Neuronal stem cell (in vitro differentiated cells): ENCODE data around the gene PTPN12.
"Not testable (repeated sequence)": the region's sequence is repeated elsewhere in the genome, so short reads cannot be mapped to it uniquely, and the experiment has no call there.

ENCODE experiments used
- DNase-seq: peaks from one replicate; pipeline ENCODE4 v3.0.0-alpha.2; 2013; ENCODE audit warnings: low spot score
- H2AFZ ChIP-seq: one replicate; pipeline ENCODE4 v1.6.1; 2013; ENCODE audit warnings: mild to moderate bottlenecking, low read length, inconsistent platforms
- H2AK5ac ChIP-seq: 2 replicates; pipeline ENCODE4 v1.6.1; 2013; ENCODE audit warnings: low read depth, mild to moderate bottlenecking, inconsistent platforms, low read length, moderate library complexity, mixed read lengths
- H2BK120ac ChIP-seq: 2 replicates; pipeline ENCODE4 v1.6.1; 2013; ENCODE audit warnings: low read depth, mild to moderate bottlenecking, inconsistent platforms, low read length, moderate library complexity, mixed read lengths
- H2BK12ac ChIP-seq: one replicate; pipeline ENCODE4 v1.6.1; 2013; ENCODE audit warnings: low read length, inconsistent platforms
- H2BK15ac ChIP-seq: 2 replicates; pipeline ENCODE4 v1.6.1; 2013; ENCODE audit warnings: mild to moderate bottlenecking, low read length, inconsistent platforms, mixed read lengths
- H2BK5ac ChIP-seq: one replicate; pipeline ENCODE4 v1.6.1; 2013; ENCODE audit warnings: inconsistent platforms, mild to moderate bottlenecking, low read length, moderate library complexity
- H3K14ac ChIP-seq: one replicate; pipeline ENCODE4 v1.6.1; 2013; ENCODE audit warnings: low read length, inconsistent platforms
- H3K18ac ChIP-seq: 2 replicates; pipeline ENCODE4 v1.6.1; 2013; ENCODE audit warnings: low read length, inconsistent platforms
- H3K23ac ChIP-seq: 2 replicates; pipeline ENCODE4 v1.6.1; 2013; ENCODE audit warnings: low read depth, mild to moderate bottlenecking, mixed read lengths, low read length, inconsistent platforms; ENCODE audit not compliant: poor library complexity
- H3K27ac ChIP-seq: replicated peaks from 3 replicates; pipeline ENCODE4 v1.5.1; 2013; ENCODE audit warnings: low read length, inconsistent platforms
- H3K27me3 ChIP-seq, 3 experiments: 2 replicates each; pipeline ENCODE4 v1.6.1; 2013; ENCODE audit warnings: low read length in 3 of 3, mild to moderate bottlenecking in 2 of 3, inconsistent platforms in 1 of 3, low read depth in 1 of 3, mixed read lengths in 1 of 3, moderate library complexity in 1 of 3; ENCODE audit not compliant: control insufficient read depth in 3 of 3, insufficient read depth in 3 of 3
- H3K36me3 ChIP-seq, 2 donors: replicated peaks in 1 of 2; 2 replicates each; pipeline ENCODE4 v1.6.1; 2013; ENCODE audit warnings: low read length in 2 of 2; ENCODE audit not compliant: control insufficient read depth in 2 of 2, insufficient read depth in 2 of 2
- H3K4ac ChIP-seq: 2 replicates; pipeline ENCODE4 v1.6.1; 2013; ENCODE audit warnings: inconsistent platforms, mild to moderate bottlenecking, low read length, moderate library complexity
- H3K4me1 ChIP-seq, 2 donors: 1 replicate in 1 of 2; 2 replicates in 1 of 2; pipeline ENCODE4 v1.6.1; 2013; ENCODE audit warnings: low read length in 2 of 2, low read depth in 1 of 2; ENCODE audit not compliant: control insufficient read depth in 2 of 2, insufficient read depth in 1 of 2
- H3K4me2 ChIP-seq: one replicate; pipeline ENCODE4 v1.6.1; 2013; ENCODE audit warnings: mild to moderate bottlenecking, low read length, inconsistent platforms; ENCODE audit not compliant: insufficient read depth, poor library complexity, severe bottlenecking
- H3K4me3 ChIP-seq, 2 donors: 2 replicates each; pipeline ENCODE4 v1.5.1; 2013; ENCODE audit warnings: low read length in 2 of 2, mild to moderate bottlenecking in 2 of 2, inconsistent platforms in 1 of 2, moderate library complexity in 1 of 2
- H3K79me1 ChIP-seq: one replicate; pipeline ENCODE4 v1.6.1; 2013; ENCODE audit warnings: low read depth, mild to moderate bottlenecking, inconsistent platforms, low read length, moderate library complexity
- H3K9ac ChIP-seq: one replicate; pipeline ENCODE4 v1.6.1; 2013; ENCODE audit warnings: mild to moderate bottlenecking, low read depth, low read length, inconsistent platforms; ENCODE audit not compliant: poor library complexity
- H3K9me3 ChIP-seq, 2 donors: replicated peaks in 1 of 2; 2 replicates each; pipeline versions ENCODE3 to v1.6.1; 2013; ENCODE audit warnings: low read length in 2 of 2, mild to moderate bottlenecking in 2 of 2, inconsistent platforms in 1 of 2, low read depth in 1 of 2, mixed read lengths in 1 of 2, moderate library complexity in 1 of 2; ENCODE audit not compliant: control insufficient read depth in 2 of 2, insufficient read depth in 1 of 2
- H4K8ac ChIP-seq: one replicate; pipeline ENCODE4 v1.6.1; 2013; ENCODE audit warnings: low read depth, mild to moderate bottlenecking, inconsistent platforms, low read length, moderate library complexity
- H4K91ac ChIP-seq: one replicate; pipeline ENCODE4 v1.6.1; 2013; ENCODE audit warnings: low read length, low read depth, mild to moderate bottlenecking, inconsistent platforms; ENCODE audit not compliant: poor library complexity
- whole genome bisulfite sequencing, 2 donors: extraction: QIAGEN DNeasy Blood & Tissue Kit; methylation state at CpG; one replicate each; pipeline ENCODE4 v1.1.7; 2013; ENCODE audit warnings: missing lambda C conversion rate in 2 of 2, mixed read lengths in 1 of 2; ENCODE audit not compliant: insufficient read length in 2 of 2, insufficient replicate concordance in 1 of 2; ENCODE audit errors: extremely low coverage in 2 of 2; 5-methylcytosine and 5-hydroxymethylcytosine counted together

Gene PTPN12

GRCh38 chr7:77532247-77532646, 4.8 kb upstream of the PTPN12 start:
- H4K8ac ChIP-seq, result no peak overlapping the region
- no peak overlapping the region for H2AFZ ChIP-seq
- H3K14ac ChIP-seq, result no peak overlapping the region
- no peak overlapping the region for H3K4me2 ChIP-seq
- no peaks in the 10 kb centered on the region for H3K79me1 ChIP-seq
- H4K91ac ChIP-seq, result no peak overlapping the region
- no peak for DNase-seq
- H2BK120ac ChIP-seq, result no peak overlapping the region
- no peak overlapping the region for H3K23ac ChIP-seq
- no peak overlapping the region for H3K4me3 ChIP-seq
- no peak overlapping the region for H3K9ac ChIP-seq
- peaks cover 0 to 12% of the 10 kb centered on the region in 2 donors for H3K9me3 ChIP-seq
- H3K36me3 ChIP-seq, result no peaks in the 10 kb centered on the region
- H2BK15ac ChIP-seq, result no peak overlapping the region
- no peak overlapping the region for H3K4ac ChIP-seq
- no peaks in the 10 kb centered on the region for H3K27me3 ChIP-seq
- no peak overlapping the region for H2AK5ac ChIP-seq
- no peak overlapping the region for H2BK5ac ChIP-seq
- peaks cover 0 to 6% of the 10 kb centered on the region in 2 donors for H3K4me1 ChIP-seq
- H2BK12ac ChIP-seq, result no peak overlapping the region
- WGBS, 2 donors, result 100% methylated on average over 1 of the region's 5 CpGs; no CpG with 5 or more reads in 1 of the 2 donors
- H3K18ac ChIP-seq, result no peak overlapping the region
- H3K27ac ChIP-seq, result no peak overlapping the region

GRCh38 chr7:77532732-77533131, 4.4 kb upstream of the PTPN12 start:
- not testable (repeated sequence) for H4K8ac ChIP-seq, H3K36me3 ChIP-seq, H3K4me2 ChIP-seq, DNase-seq, H3K79me1 ChIP-seq, H2AK5ac ChIP-seq, H3K4me3 ChIP-seq, H2AFZ ChIP-seq, H4K91ac ChIP-seq, H3K9ac ChIP-seq, H3K4ac ChIP-seq, H3K27me3 ChIP-seq, H3K4me1 ChIP-seq, H2BK12ac ChIP-seq, H3K27ac ChIP-seq, H3K14ac ChIP-seq, H2BK15ac ChIP-seq, H3K23ac ChIP-seq, H2BK5ac ChIP-seq, H2BK120ac ChIP-seq, H3K18ac ChIP-seq
- H3K9me3 ChIP-seq, result peaks cover 0 to 12% of the 10 kb centered on the region in 2 donors
- WGBS, 2 donors, result no CpG with 5 or more reads among the region's 3 CpGs

- not testable (repeated sequence) for H2AFZ ChIP-seq, H3K36me3 ChIP-seq, H3K14ac ChIP-seq, H2BK12ac ChIP-seq, H3K4me2 ChIP-seq, H3K4me1 ChIP-seq, H2BK5ac ChIP-seq, H3K79me1 ChIP-seq, H2BK120ac ChIP-seq, H3K27me3 ChIP-seq, H3K4ac ChIP-seq, H2AK5ac ChIP-seq, H4K91ac ChIP-seq, DNase-seq, H2BK15ac ChIP-seq, H3K4me3 ChIP-seq, H3K27ac ChIP-seq, H3K9ac ChIP-seq, H3K18ac ChIP-seq, H3K23ac ChIP-seq, H4K8ac ChIP-seq
- WGBS, 2 donors, result no CpG with 5 or more reads among the region's 31 CpGs
- peaks cover 0 to 12% of the 10 kb centered on the region in 2 donors for H3K9me3 ChIP-seq
Observed at GRCh38 chr7:77534046-77534445, 3.0 kb upstream of the PTPN12 start.

GRCh38 chr7:77536017-77536412, 1.1 kb upstream of the PTPN12 start:
- Histone ChIP-seq H2BK12ac (no peak overlapping the region), H2AFZ (peak overlapping the region; percentile 87), H3K4me1 (peaks cover 3 to 9% of the 10 kb centered on the region in 2 donors), H4K8ac (no peak overlapping the region), H3K9ac (peak overlapping the region; percentile 93), H2BK15ac (no peak overlapping the region), H3K23ac (no peak overlapping the region), H3K14ac (no peak overlapping the region), H2BK5ac (peak overlapping the region; percentile 10), H3K36me3 (peaks cover 0 to 8% of the 10 kb centered on the region in 2 donors), H3K4ac (no peak overlapping the region), H3K27me3 (no peaks in the 10 kb centered on the region), H3K4me3 (peak overlapping the region; percentile 81 to 100), H3K27ac (no peak overlapping the region), H4K91ac (no peak overlapping the region), H2BK120ac (no peak overlapping the region), H3K79me1 (peaks cover 6% of the 10 kb centered on the region), H2AK5ac (no peak overlapping the region), H3K18ac (peak overlapping the region; percentile 55), H3K9me3 (peaks cover 0 to 12% of the 10 kb centered on the region in 2 donors), H3K4me2 (peak overlapping the region; percentile 59)
- WGBS, 2 donors, result no CpG with 5 or more reads among the region's 9 CpGs
- no peak for DNase-seq
